Spinal cord (tissue), 10 donors: ENCODE data around the gene ILK. TPM values are rescaled to one million over a fixed set of nuclear protein-coding genes. Genes with fewer than 3 reads are reported as not detected.
A peak's percentile ranks its signal among the peaks of the same experiment; 100 is the strongest.

Experiments
- DNase-seq, 6 donors: peaks; one replicate each; pipeline versions ENCODE4 v3.0.0 to v3.0.0-alpha.2; 2013 to 2015; ENCODE audit warnings: low spot score in 6 of 6, low read depth in 4 of 6
- H3K27ac ChIP-seq: one replicate; pipeline ENCODE4 v1.5.1; 2013; ENCODE audit warnings: low read depth, low read length, control low read depth
- H3K27me3 ChIP-seq: one replicate; pipeline ENCODE4 v1.6.1; 2013; ENCODE audit warnings: low read length; ENCODE audit not compliant: control insufficient read depth, insufficient read depth
- H3K36me3 ChIP-seq: one replicate; pipeline ENCODE4 v1.6.1; 2013; ENCODE audit warnings: low read length; ENCODE audit not compliant: control insufficient read depth, insufficient read depth
- H3K4me1 ChIP-seq: one replicate; pipeline ENCODE4 v1.6.1; 2013; ENCODE audit warnings: low read length; ENCODE audit not compliant: control insufficient read depth, insufficient read depth
- H3K4me3 ChIP-seq: one replicate; pipeline ENCODE4 v1.5.1; 2013; ENCODE audit warnings: low read depth, low read length, control low read depth
- H3K9me3 ChIP-seq: one replicate; pipeline ENCODE4 v1.6.1; 2013; ENCODE audit warnings: low read length; ENCODE audit not compliant: control insufficient read depth, insufficient read depth
- WGBS: methylation state at CpG from one replicate; pipeline ENCODE4 v1.1.5; 2013; ENCODE audit warnings: missing lambda C conversion rate; ENCODE audit not compliant: insufficient coverage; 5-methylcytosine and 5-hydroxymethylcytosine counted together
- polyA plus RNA-seq, 2 donors: library from polyadenylated mRNA; unstranded; fragments of 120-200 nt; gene quantifications; one replicate each; pipeline ENCODE4 v1.2.1, GENCODE V29; 2013; ENCODE audit not compliant: insufficient read length in 2 of 2
- total RNA-seq, 2 donors: library from RNA; depleted of rRNA in 1 of 2; stranded (reverse); fragments of 120-200 nt in 1 of 2; fragments of >200 nt in 1 of 2; gene quantifications; one replicate each; pipeline versions ENCODE4 v1.2.3 to v1.2.4, GENCODE V29; 2013 to 2014
- donor health status: healthy.

Gene ILK
- total and polyA plus RNA-seq, 4 donors: 87.6 to 175 (median 123) TPM

DNA sequence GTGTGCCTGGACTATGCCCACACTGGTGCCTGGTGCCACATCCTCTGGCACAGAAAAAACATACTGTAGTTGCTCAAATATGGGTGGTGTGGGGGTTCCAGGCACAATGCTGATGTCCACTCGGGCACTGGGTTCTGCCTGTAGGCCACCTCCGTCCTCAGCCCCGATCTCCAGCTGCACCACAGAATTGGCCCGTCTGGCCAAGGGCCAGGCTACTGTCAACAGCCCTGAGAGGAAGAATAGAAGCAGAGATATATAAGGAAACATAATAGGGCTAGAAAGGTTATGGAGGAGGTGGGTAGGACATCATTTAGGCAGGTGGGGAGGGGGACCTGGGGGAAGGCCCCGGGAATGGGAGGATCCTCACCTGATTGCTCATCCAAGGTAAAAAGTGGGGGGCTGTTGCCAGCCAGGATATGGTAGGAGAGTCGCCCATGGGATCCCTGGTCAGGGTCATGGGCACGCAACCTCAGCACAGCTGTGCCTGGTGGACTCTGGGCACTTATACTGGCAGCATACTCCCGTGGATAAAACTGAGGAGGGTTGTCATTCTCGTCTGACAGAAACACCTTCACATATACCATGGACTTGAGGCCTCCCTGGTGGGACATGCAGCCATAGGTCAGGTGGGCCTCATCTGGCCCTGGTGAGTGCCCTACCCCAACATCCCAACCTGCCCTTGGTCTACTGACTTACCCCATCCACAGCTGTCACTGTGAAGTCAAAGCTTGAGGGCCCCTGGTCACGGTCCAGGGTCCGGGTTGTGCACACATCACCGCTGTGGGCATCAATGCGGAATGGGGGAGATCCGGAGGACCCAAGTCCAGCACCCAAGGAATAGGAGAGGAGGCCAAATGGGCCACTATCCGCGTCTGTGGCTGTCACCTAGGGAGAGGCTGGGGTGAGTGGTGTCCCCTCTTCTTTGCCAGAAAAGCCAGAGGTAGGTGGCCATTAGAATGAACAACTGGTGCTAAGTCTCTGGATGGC is 30.1 kb downstream of the ILK start:
- H3K36me3 ChIP-seq: peaks cover 67% of the 10 kb centered on the region
- H3K4me3 ChIP-seq: no peak overlapping the region
- H3K9me3 ChIP-seq: no peaks in the 10 kb centered on the region
- WGBS: 94% methylated on average over 15 of the region's 16 CpGs
- H3K27ac ChIP-seq: no peak overlapping the region
- DNase-seq: no peak
- no peaks in the 10 kb centered on the region for H3K27me3 ChIP-seq
- H3K4me1 ChIP-seq: peaks cover 26% of the 10 kb centered on the region

GRCh38 chr11:6634534-6634933 is 31.0 kb downstream of the ILK start:
- Histone ChIP-seq H3K4me3 (no peak overlapping the region), H3K36me3 (peaks cover 65% of the 10 kb centered on the region), H3K27me3 (no peaks in the 10 kb centered on the region), H3K27ac (no peak overlapping the region), H3K9me3 (no peaks in the 10 kb centered on the region), H3K4me1 (peaks cover 26% of the 10 kb centered on the region)
- no peak for DNase-seq
- WGBS: no CpG with 5 or more reads among the region's 1 CpG

DNA sequence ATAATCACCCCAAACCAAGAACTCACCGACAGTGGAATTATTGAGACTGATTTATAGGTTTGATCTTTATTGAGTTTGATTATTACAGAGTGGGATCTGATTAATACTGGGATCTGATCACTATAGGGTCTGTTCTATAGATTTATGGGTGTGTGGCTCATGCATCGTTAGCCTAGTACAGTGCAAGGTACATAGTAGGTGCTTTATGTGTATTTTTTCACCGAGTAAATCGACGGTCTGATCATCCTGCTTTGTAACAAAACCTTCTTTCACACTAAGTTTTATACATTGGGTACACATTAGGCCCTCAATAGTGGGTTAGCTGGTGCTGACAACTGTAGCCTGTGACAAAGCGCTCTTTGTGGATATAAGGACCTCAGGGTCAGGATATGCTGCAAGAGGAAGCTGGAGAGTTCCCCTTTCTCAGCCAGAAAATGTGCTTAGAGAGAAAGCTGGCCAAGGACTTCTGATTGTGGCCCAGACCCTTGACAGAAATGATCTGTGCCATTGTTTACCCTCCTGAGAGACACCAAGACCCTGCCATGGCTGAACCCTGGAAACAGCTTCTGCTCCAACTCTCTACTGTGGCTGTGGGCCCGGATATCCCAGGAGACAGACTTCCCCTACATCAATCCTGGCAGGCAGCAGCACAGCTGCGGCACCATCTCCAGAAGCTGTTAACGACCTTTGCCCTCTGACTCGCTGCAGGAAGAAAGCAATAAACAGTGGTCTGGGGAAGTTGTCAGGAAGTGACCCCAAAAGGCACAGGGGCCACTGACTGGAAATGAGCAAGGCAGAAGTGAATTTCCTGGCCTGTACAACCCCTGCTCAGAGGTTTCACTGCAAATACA is 31.7 kb downstream of the ILK start:
- WGBS: 2% methylated on average over 5 of the region's 10 CpGs
- peaks cover 26% of the 10 kb centered on the region for H3K4me1 ChIP-seq
- peak overlapping the region; percentile 64 for H3K27ac ChIP-seq
- peak in 5 of 6 donors; percentile 36 to 87 (median 57) for DNase-seq
- H3K36me3 ChIP-seq: peaks cover 65% of the 10 kb centered on the region
- no peaks in the 10 kb centered on the region for H3K27me3 ChIP-seq
- peak overlapping the region; percentile 3 for H3K4me3 ChIP-seq
- H3K9me3 ChIP-seq: no peaks in the 10 kb centered on the region

DNA sequence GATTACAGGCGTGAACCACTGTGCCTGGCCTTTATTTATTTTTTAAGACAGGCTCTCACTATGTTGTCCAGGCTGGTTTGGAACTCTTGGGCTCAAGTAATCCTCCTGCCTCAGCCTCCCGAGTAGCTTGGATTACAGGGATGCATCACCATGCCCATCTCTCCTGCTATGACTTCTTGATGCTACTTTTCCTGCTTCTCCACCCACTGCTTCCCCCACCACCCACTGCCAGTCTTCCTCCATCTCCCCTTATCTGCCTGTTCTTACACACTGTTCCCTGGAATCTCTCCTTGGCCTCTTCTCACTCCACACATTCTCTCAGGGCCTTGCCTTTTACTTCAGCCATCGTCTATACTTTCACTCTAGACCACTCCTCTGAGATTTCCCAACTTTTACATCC is 32.9 kb downstream of the ILK start:
- Histone ChIP-seq H3K36me3 (peaks cover 65% of the 10 kb centered on the region), H3K9me3 (no peaks in the 10 kb centered on the region), H3K27me3 (no peaks in the 10 kb centered on the region), H3K4me1 (peaks cover 28% of the 10 kb centered on the region), H3K4me3 (no peak overlapping the region), H3K27ac (no peak overlapping the region)
- no peak for DNase-seq
- WGBS: 86% methylated on average over 3 of the region's 3 CpGs

GRCh38 chr11:6637871-6638270 is 34.3 kb downstream of the ILK start:
- Histone ChIP-seq H3K4me3 (no peak overlapping the region), H3K27me3 (no peaks in the 10 kb centered on the region), H3K9me3 (no peaks in the 10 kb centered on the region), H3K27ac (no peak overlapping the region), H3K36me3 (peaks cover 52% of the 10 kb centered on the region), H3K4me1 (peaks cover 30% of the 10 kb centered on the region)
- DNase-seq: no peak
- 53% methylated on average over 2 of the region's 3 CpGs for WGBS

- Histone ChIP-seq H3K36me3 (peaks cover 47% of the 10 kb centered on the region), H3K9me3 (no peaks in the 10 kb centered on the region), H3K4me1 (peaks cover 30% of the 10 kb centered on the region), H3K4me3 (no peak overlapping the region), H3K27ac (no peak overlapping the region), H3K27me3 (no peaks in the 10 kb centered on the region)
- 79% methylated on average over 2 of the region's 4 CpGs for WGBS
- no peak for DNase-seq
These were observed 34.9 kb downstream of the ILK start for GRCh38 chr11:6638429-6638828.

DNA sequence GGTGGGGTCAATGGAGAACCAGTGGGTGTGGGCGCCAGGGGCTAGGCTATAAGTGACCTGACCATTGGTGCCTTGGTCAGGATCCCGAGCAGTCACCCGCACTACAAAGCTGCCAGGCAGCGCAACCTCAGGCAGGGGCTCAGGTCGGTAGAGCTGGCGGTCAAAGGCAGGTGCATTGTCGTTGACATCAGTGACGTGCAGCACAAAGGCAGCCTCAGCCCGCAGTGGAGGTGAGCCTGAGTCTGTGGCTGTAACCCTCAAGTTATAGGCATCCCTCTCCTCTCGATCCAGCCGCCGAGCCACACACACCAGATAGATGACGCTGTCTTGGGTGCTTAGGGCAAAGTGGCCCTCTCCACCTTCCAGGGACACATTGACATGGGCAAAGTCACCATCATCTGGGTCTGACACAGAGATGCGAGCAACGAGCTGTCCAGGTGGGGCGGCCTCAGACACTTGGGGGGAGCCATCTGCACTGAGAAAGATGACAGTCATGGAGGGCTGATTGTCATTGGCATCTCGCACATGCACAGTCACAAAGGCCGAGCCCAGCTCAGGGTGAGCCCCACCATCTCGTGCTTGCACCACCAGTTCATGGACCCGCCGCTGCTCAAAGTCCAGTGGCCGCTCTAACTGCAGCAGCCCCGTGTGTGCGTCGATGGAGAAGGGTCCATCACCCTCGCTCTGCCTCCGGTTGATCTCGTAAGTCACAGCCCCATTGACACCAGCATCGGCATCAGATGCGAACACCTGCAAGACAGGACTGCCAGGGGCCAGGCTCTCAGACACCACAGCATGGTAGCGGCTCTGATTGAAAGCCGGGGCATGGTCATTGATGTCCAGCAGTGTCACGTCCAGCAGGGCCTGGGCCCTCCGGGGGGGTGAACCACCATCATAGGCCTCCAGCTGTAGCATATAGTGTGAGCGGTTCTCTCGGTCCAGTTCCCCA is 36.7 kb downstream of the ILK start:
- 95% methylated on average over 36 of the region's 36 CpGs for WGBS
- DNase-seq: no peak
- H3K4me3 ChIP-seq: no peak overlapping the region
- H3K36me3 ChIP-seq: peaks cover 38% of the 10 kb centered on the region
- H3K4me1 ChIP-seq: peaks cover 26% of the 10 kb centered on the region
- no peak overlapping the region for H3K27ac ChIP-seq
- no peaks in the 10 kb centered on the region for H3K9me3 ChIP-seq
- H3K27me3 ChIP-seq: no peaks in the 10 kb centered on the region

GRCh38 chr11:6640985-6641701 is 37.6 kb downstream of the ILK start:
- 89% methylated on average over 26 of the region's 26 CpGs for WGBS

More at GRCh38 chr11:6640985-6641701, 37.6 kb downstream of the ILK start:
- no peak overlapping the region for H3K27ac ChIP-seq
- H3K27me3 ChIP-seq: no peaks in the 10 kb centered on the region
- H3K4me1 ChIP-seq: peaks cover 21% of the 10 kb centered on the region
- DNase-seq: no peak
- H3K4me3 ChIP-seq: no peak overlapping the region
- no peaks in the 10 kb centered on the region for H3K9me3 ChIP-seq
- peaks cover 40% of the 10 kb centered on the region for H3K36me3 ChIP-seq
